ENCODE results near the gene GFM1.

GFM1 gene

DNA sequence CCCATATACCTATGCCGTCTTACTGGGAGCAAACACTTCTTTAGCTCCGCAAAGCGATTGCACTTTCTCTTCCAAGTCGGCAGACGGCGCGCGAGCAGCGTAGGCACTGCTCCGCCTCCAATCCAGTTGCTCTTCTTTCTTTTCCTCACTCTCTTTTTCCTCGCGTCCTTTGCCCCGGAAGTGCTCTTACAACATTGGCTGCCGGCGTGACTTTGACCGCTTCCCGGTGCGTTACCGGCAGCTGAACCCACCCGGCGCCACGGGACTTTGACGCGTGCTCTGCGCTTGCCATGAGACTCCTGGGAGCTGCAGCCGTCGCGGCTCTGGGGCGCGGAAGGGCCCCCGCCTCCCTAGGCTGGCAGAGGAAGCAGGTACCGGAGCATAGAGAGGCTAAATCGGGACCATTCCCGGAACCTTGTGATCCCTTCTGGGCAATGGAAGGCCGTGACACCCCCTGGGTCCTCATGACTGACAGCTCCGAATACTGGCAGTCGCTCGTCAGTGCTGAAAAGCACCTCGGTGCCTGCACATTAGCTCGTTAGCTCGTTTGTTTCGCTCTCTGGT lies at the start of gene GFM1:
GFM1 (plus strand) TSS at position 183 of the 564 bp plus-strand sequence; CDS start at position 291, 108 bp downstream.
- DNase-seq (ENCODE audit: low read depth): peak; percentile 79
- peak within 1 kb of the TSS; percentile 98 for H3K4me3 ChIP-seq (ENCODE audit: control insufficient read depth, low read depth, low read length)
- TF ChIP-seq, protein P1, sequence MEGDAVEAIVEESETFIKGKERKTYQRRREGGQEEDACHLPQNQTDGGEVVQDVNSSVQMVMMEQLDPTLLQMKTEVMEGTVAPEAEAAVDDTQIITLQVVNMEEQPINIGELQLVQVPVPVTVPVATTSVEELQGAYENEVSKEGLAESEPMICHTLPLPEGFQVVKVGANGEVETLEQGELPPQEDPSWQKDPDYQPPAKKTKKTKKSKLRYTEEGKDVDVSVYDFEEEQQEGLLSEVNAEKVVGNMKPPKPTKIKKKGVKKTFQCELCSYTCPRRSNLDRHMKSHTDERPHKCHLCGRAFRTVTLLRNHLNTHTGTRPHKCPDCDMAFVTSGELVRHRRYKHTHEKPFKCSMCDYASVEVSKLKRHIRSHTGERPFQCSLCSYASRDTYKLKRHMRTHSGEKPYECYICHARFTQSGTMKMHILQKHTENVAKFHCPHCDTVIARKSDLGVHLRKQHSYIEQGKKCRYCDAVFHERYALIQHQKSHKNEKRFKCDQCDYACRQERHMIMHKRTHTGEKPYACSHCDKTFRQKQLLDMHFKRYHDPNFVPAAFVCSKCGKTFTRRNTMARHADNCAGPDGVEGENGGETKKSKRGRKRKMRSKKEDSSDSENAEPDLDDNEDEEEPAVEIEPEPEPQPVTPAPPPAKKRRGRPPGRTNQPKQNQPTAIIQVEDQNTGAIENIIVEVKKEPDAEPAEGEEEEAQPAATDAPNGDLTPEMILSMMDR (IDR thresholded peaks at IDR 0.05; ENCODE audit: control insufficient read depth, insufficient read depth, low read depth, low read length, missing control alignments): peak; percentile 94

DNA sequence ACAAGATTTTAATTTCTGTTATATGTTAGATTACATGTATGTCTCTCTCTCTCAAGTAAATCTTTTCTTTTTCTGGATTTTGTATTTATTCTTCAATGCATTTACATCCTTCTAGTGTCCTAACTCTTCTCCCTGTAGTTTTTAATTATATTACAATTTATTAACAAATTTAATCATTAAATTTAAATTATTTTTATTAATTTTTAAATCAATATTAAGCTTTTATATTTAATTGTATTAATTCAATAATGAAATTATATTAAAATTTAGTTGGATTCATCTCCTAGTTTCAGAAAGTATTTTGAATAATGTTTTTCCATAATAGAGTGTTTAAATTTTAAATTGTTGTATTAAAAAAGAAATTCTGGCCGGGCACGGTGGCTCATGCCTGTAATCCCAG lies 43.5 kb upstream of the GFM1 start:
- H3K4me3 ChIP-seq (ENCODE audit: control insufficient read depth, low read depth, low read length): no peak overlapping the region
- TF ChIP-seq, protein P1 (IDR thresholded peaks at IDR 0.05; ENCODE audit: control insufficient read depth, insufficient read depth, low read depth, low read length, missing control alignments): no peak
- DNase-seq (ENCODE audit: low read depth): no peak

DNA sequence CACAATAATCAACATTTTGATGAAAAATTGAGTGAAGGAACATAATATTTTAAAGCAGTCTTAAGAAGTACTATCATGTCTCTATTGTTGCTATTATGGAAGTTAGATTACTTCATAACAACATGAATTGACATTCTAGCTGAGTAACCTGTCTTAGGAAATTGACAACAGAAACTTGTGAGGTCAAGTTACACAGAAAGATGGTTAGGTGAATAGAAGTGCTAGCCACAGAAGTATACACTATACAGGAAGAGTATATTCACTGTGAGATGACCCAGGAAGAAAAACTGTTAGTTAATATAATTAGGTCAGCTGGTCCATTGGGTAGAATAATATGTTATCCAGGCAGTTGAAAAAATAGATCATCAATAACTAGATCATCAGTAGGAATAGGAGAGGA lies 42.1 kb upstream of the GFM1 start:
- TF ChIP-seq, protein P1 (IDR thresholded peaks at IDR 0.05; ENCODE audit: control insufficient read depth, insufficient read depth, low read depth, low read length, missing control alignments): no peak
- no peak for DNase-seq (ENCODE audit: low read depth)
- no peak overlapping the region for H3K4me3 ChIP-seq (ENCODE audit: control insufficient read depth, low read depth, low read length)

DNA sequence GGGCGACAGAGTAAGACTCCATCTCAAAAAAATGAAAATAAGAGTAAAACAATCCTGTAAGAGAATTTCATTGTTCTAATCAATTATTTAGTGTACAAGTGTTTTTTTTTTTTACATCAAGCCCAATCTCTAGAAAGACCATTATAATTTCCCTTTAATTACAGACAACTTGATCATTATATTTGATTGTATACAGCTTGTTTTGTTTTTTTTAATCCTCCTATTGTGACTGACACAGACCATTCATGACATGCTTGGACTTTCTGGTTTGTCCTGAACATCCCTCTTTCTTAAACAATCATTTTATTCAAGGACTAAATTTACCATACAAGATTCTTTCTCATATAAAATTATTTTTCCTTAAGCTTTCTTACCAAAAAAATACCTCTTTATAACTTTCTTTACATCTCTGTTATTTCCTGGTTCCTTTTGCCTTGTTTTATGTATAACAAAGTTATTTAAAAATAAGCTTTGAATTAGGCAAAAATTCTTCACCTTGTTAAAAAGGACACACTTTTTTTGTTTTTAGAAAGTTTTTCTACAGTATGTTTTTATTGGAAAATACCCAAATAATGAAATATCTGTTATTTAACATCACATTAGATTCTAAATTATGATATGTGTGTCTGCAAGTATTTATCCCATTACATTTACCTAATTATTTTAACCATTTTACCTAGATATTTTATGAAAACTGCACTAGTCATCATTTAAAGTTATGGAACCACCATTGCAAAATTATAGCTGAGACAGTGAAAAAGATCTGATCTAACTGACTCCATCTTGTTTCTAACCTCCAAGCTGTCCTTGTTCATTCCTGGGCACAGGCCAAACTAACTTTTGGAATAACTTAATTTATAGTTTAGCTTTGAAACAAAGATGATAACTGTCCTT lies 26.1 kb upstream of the GFM1 start:
- no peak for DNase-seq (ENCODE audit: low read depth)
- TF ChIP-seq, protein P1 (IDR thresholded peaks at IDR 0.05; ENCODE audit: control insufficient read depth, insufficient read depth, low read depth, low read length, missing control alignments): no peak
- H3K4me3 ChIP-seq (ENCODE audit: control insufficient read depth, low read depth, low read length): no peak overlapping the region

DNA sequence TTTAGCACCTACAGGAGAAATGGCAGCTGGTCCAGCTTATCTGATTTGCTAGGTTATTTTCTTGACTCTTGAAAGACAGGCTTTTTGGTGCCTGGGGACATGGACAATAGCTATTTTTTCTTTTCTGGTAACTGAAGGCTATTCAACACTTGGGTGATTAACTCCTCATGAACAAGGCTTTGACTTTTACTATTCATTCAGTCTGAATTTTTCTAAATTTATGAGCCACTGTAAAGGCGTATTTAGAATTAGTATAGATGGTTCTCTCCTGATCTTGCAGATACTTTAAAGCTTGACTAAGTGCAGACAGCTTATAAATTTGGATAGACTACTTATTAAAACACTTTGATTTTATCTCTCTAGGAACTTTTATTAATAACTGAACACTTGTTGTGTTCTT lies 18.4 kb upstream of the GFM1 start:
- TF ChIP-seq, protein P1 (IDR thresholded peaks at IDR 0.05; ENCODE audit: control insufficient read depth, insufficient read depth, low read depth, low read length, missing control alignments): no peak
- no peak overlapping the region for H3K4me3 ChIP-seq (ENCODE audit: control insufficient read depth, low read depth, low read length)
- no peak for DNase-seq (ENCODE audit: low read depth)

DNA sequence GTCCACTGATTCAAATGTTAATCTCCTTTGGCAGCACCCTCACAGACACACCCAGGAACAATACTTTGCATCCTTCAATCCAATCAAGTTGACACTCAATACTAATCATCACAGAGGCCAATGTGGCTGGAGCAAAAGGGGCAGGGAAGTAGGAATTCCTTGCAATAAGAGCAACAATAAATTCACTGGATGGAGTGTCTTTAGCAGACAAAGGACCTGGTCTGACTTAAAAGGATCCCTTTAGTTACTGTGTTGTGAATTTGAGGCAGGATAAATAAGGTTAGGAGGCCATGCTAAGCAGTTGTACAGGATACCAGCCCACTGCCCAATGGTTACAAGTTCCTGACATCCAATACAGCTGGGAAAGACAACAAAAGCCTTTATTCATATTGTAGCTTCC lies 12.3 kb upstream of the GFM1 start:
- no peak for DNase-seq (ENCODE audit: low read depth)
- TF ChIP-seq, protein P1 (IDR thresholded peaks at IDR 0.05; ENCODE audit: control insufficient read depth, insufficient read depth, low read depth, low read length, missing control alignments): no peak

More for the DNA sequence above, 12.3 kb upstream of the GFM1 start:
- no peak overlapping the region for H3K4me3 ChIP-seq (ENCODE audit: control insufficient read depth, low read depth, low read length)
